DOHH2 (cell line): ENCODE measurements around the gene TUBA4B.
A peak's percentile ranks its signal among the peaks of the same experiment; 100 is the strongest.

Experiments used
- H3F3A ChIP-seq: fragments of 200-600 bp; sonication (generic), shearing (Covaris generic); 2 replicates; pipeline ENCODE4 v1.6.0; 2016; ENCODE audit warnings: antibody characterized with exemption, mild to moderate bottlenecking; ENCODE audit not compliant: control insufficient read depth, insufficient read depth
- H3K27ac ChIP-seq: fragments of 200-600 bp; sonication (generic); 2 replicates; pipeline ENCODE4 v1.5.1; 2014; ENCODE audit warnings: low read depth, mild to moderate bottlenecking, low read length, moderate library complexity
- H3K27me3 ChIP-seq: fragments of 200-600 bp; sonication (generic); 2 replicates; pipeline ENCODE4 v1.6.1; 2014; ENCODE audit warnings: mild to moderate bottlenecking, low read length, mixed read lengths; ENCODE audit not compliant: control insufficient read depth
- H3K36me3 ChIP-seq: fragments of 200-600 bp; sonication (generic); 2 replicates; pipeline ENCODE4 v1.6.1; 2014; ENCODE audit warnings: mild to moderate bottlenecking, low read length, moderate library complexity, mixed read lengths; ENCODE audit not compliant: control insufficient read depth
- H3K4me1 ChIP-seq: fragments of 200-600 bp; sonication (generic); 2 replicates; pipeline ENCODE4 v1.6.1; 2014; ENCODE audit warnings: mild to moderate bottlenecking, low read length, mixed read lengths; ENCODE audit not compliant: control insufficient read depth
- H3K4me2 ChIP-seq: fragments of 200-600 bp; sonication (generic); 2 replicates; pipeline ENCODE4 v1.6.0; 2014; ENCODE audit warnings: mild to moderate bottlenecking, low read length, moderate library complexity
- H3K4me3 ChIP-seq: fragments of 200-600 bp; sonication (generic); 2 replicates; pipeline ENCODE4 v1.5.1; 2014; ENCODE audit warnings: mild to moderate bottlenecking, low read length, mixed read lengths
- H3K79me2 ChIP-seq: fragments of 200-600 bp; sonication (generic); 2 replicates; pipeline ENCODE4 v1.6.1; 2014; ENCODE audit warnings: mild to moderate bottlenecking, low read length, mixed read lengths; ENCODE audit not compliant: control insufficient read depth
- H3K9me2 ChIP-seq: fragments of 200-600 bp; sonication (generic); replicated peaks from 2 replicates; pipeline ENCODE4 v1.6.1; 2014; ENCODE audit warnings: mild to moderate bottlenecking, low read length, mixed read lengths; ENCODE audit not compliant: control insufficient read depth
- H3K9me3 ChIP-seq: fragments of 200-600 bp; sonication (generic); 2 replicates; pipeline ENCODE4 v1.6.1; 2014; ENCODE audit warnings: antibody characterized with exemption, low read length, mixed read lengths; ENCODE audit not compliant: control insufficient read depth, insufficient read depth
- H4K20me1 ChIP-seq: fragments of 200-600 bp; sonication (generic); 2 replicates; pipeline ENCODE4 v1.6.0; 2014; ENCODE audit warnings: low read depth, mild to moderate bottlenecking, antibody characterized with exemption, low read length, moderate library complexity; ENCODE audit not compliant: control insufficient read depth, insufficient read depth
- EZH2phosphoT487 ChIP-seq: fragments of 200-600 bp; sonication (generic); IDR thresholded peaks from 2 replicates; pipeline ENCODE4 v1.6.1; 2017; ENCODE audit warnings: borderline replicate concordance, mild to moderate bottlenecking, antibody characterized with exemption, low read length, moderate library complexity, mixed read lengths
- TF ChIP-seq, protein P1 (sequence below): fragments of 200-600 bp; sonication (generic); IDR thresholded peaks from one replicate; pipeline ENCODE4 v1.5.1; 2014; ENCODE audit warnings: antibody characterized with exemption, mild to moderate bottlenecking, low read depth, low read length; ENCODE audit not compliant: poor library complexity, severe bottlenecking

Gene TUBA4B

DNA sequence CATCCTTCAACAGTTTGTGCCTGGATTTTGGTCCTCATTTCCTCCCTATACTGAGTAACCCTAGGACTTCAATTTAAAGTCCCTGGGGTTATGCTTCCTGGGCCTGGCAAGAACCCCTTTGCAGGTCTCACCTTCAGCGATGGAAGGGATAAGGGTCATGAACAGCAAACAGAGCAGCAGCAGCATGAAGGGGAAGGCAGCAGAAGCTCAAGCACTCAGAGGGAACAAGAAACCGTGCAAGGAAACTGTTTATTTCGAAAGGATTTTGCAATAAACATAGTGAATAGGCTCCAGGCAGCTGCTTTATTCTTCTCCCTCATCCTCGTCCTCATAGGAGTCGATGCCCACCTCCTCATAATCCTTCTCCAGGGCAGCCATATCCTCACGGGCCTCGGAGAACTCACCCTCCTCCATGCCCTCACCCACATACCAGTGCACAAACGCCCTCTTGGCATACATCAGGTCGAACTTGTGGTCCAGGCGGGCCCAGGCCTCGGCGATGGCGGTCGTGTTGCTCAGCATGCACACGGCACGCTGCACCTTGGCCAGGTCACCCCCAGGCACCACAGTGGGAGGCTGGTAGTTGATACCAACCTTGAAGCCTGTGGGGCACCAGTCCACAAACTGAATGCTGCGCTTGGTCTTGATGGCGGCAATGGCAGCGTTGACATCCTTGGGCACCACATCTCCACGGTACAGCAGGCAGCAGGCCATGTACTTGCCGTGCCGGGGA, 2.8 kb upstream of the TUBA4B start:
- H3K79me2 ChIP-seq, result peaks cover 75% of the 10 kb centered on the region
- no peaks in the 10 kb centered on the region for H3K9me3 ChIP-seq
- H3K4me2 ChIP-seq, result peak overlapping the region; percentile 97
- H4K20me1 ChIP-seq, result peaks cover 7% of the 10 kb centered on the region; the same call in 1 of the 2 replicates
- peaks cover 22% of the 10 kb centered on the region for H3F3A ChIP-seq
- no peak for TF ChIP-seq EZH2phosphoT487
- TF ChIP-seq, protein P1, sequence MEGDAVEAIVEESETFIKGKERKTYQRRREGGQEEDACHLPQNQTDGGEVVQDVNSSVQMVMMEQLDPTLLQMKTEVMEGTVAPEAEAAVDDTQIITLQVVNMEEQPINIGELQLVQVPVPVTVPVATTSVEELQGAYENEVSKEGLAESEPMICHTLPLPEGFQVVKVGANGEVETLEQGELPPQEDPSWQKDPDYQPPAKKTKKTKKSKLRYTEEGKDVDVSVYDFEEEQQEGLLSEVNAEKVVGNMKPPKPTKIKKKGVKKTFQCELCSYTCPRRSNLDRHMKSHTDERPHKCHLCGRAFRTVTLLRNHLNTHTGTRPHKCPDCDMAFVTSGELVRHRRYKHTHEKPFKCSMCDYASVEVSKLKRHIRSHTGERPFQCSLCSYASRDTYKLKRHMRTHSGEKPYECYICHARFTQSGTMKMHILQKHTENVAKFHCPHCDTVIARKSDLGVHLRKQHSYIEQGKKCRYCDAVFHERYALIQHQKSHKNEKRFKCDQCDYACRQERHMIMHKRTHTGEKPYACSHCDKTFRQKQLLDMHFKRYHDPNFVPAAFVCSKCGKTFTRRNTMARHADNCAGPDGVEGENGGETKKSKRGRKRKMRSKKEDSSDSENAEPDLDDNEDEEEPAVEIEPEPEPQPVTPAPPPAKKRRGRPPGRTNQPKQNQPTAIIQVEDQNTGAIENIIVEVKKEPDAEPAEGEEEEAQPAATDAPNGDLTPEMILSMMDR, result no peak
- peak overlapping the region; percentile 98 for H3K27ac ChIP-seq
- H3K36me3 ChIP-seq, result peaks cover 64% of the 10 kb centered on the region
- H3K27me3 ChIP-seq, result no peaks in the 10 kb centered on the region; the same call in 1 of the 2 replicates
- H3K4me1 ChIP-seq, result peaks cover 83% of the 10 kb centered on the region
- peak overlapping the region; percentile 74 for H3K4me3 ChIP-seq
- no peaks in the 10 kb centered on the region for H3K9me2 ChIP-seq

DNA sequence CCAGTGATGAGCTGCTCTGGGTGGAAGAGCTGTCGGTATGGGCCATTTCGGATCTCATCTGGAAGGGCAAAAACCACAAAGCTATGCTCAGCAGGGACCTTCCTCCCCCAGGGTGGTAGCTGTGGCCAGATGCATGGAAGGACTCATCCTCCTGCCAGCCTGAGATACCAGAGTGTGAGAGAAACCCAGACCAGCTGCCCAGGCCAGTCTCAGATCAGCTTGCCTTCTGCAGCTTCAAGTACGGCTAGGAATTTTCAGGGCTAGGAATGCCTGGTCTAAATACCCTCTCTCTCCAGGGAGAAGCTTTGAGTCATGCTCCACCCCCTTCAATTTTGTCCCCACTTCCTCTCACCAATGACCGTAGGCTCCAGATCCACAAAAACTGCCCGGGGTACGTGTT, 1.4 kb upstream of the TUBA4B start:
- peaks cover 27% of the 10 kb centered on the region for H3F3A ChIP-seq
- peaks cover 61% of the 10 kb centered on the region for H3K79me2 ChIP-seq
- H3K27me3 ChIP-seq, result peaks cover 6% of the 10 kb centered on the region
- H3K9me2 ChIP-seq, result no peaks in the 10 kb centered on the region
- peaks cover 78% of the 10 kb centered on the region for H3K4me1 ChIP-seq
- peaks cover 59% of the 10 kb centered on the region for H3K36me3 ChIP-seq
- no peak for TF ChIP-seq EZH2phosphoT487
- TF ChIP-seq, protein P1, result no peak
- peaks cover 7% of the 10 kb centered on the region; the same call in 1 of the 2 replicates for H4K20me1 ChIP-seq
- H3K4me2 ChIP-seq, result peak overlapping the region; percentile 97
- no peaks in the 10 kb centered on the region for H3K9me3 ChIP-seq
- H3K27ac ChIP-seq, result peak overlapping the region; percentile 62; the same call in 1 of the 2 replicates
- peak overlapping the region; percentile 83 for H3K4me3 ChIP-seq

DNA sequence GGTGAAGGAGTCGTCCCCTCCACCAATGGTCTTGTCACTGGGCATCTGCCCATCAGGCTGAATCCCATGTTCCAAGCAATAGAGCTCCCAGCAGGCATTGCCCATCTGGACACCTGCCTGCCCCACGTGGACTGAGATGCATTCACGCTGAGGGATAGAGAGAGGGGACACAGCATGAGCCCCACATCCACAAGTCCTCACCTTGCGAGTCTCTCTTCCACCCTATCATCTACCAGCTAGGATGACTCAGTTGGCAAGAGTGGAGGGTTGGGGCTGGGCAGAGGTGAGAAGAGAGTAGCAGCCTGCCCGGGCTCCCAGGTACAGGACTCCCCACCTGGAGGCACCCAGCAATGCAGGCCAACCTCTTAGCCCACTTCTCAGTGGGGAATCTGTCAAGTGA, 959 bp upstream of the TUBA4B start:
- peaks cover 6% of the 10 kb centered on the region for H3K27me3 ChIP-seq
- H3K79me2 ChIP-seq, result peaks cover 57% of the 10 kb centered on the region
- H3K36me3 ChIP-seq, result peaks cover 55% of the 10 kb centered on the region
- TF ChIP-seq EZH2phosphoT487, result no peak
- TF ChIP-seq, protein P1, result no peak
- peak overlapping the region; percentile 83 for H3K4me3 ChIP-seq
- peaks cover 7% of the 10 kb centered on the region; the same call in 1 of the 2 replicates for H4K20me1 ChIP-seq
- H3K9me3 ChIP-seq, result no peaks in the 10 kb centered on the region
- peaks cover 27% of the 10 kb centered on the region for H3F3A ChIP-seq
- H3K4me1 ChIP-seq, result peaks cover 74% of the 10 kb centered on the region
- peak overlapping the region; percentile 62 for H3K27ac ChIP-seq
- no peaks in the 10 kb centered on the region for H3K9me2 ChIP-seq
- H3K4me2 ChIP-seq, result peak overlapping the region; percentile 97
